ENCODE results near the gene UBE2H. TPM values are rescaled to one million over a fixed set of nuclear protein-coding genes. Genes with fewer than 3 reads are reported as not detected.

Gene UBE2H
- total and polyA plus RNA-seq, 2 of the 4 experiments (the other 2 are of a cell fraction): 34.6 to 49.4 TPM

DNA sequence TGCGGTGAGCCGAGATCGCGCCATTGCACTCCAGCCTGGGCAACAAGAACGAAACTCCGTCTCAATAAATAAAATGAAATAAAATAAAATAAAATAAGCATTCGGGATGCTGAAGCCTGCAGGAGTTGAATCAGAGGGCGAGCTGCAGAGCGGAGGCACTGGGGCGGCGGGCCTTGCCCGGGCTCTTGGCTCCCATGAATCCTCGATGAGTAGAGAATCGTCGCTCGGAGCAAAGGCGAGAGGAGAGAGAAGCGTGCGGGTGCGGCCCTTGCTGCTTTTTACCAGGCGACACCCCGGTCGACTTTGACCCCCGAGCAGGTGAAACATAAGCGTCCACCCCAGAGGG, 168.3 kb downstream of the UBE2H start:
- no peak overlapping the region for H2AK9ac ChIP-seq (replicated peaks; ENCODE audit: low read depth, low read length, poor library complexity)
- no peak overlapping the region for H4K5ac ChIP-seq (ENCODE audit: low read depth, low read length)

More for the DNA sequence above, 168.3 kb downstream of the UBE2H start:
- Histone ChIP-seq H3K9ac (ENCODE audit: low read depth, low read length) (no peak overlapping the region), H3K4me3 (ENCODE audit: insufficient read depth, low read depth, low read length) (no peak overlapping the region), H2BK120ac (ENCODE audit: low read depth, low read length) (no peak overlapping the region), H2BK15ac (ENCODE audit: low read depth, low read length) (no peak overlapping the region), H3K23ac (ENCODE audit: low read depth, low read length) (no peak overlapping the region), H2BK20ac (ENCODE audit: low read depth, low read length) (no peak overlapping the region), H3K4me1 (ENCODE audit: control insufficient read depth, insufficient read depth, low read length) (peaks cover 2% of the 10 kb centered on the region; the same call in 1 of the 2 replicates), H3K18ac (ENCODE audit: low read depth, low read length) (no peak overlapping the region), H3K56ac (ENCODE audit: extremely low read depth, insufficient read depth, low read length) (no peak overlapping the region), H4K8ac (ENCODE audit: low read depth in 2 of 2, low read length in 2 of 2) (no peak overlapping the region), H3K9me3 (ENCODE audit: control insufficient read depth, insufficient read depth, low read length) (peaks cover 8% of the 10 kb centered on the region), H2BK5ac (ENCODE audit: low read depth, low read length, poor library complexity, severe bottlenecking) (no peak overlapping the region), H3K27ac (ENCODE audit: insufficient read depth, low read length) (no peak overlapping the region), H3K27me3 (ENCODE audit: control insufficient read depth, insufficient read depth, low read length) (peaks cover 90% of the 10 kb centered on the region), H3K79me1 (ENCODE audit: low read depth in 1 of 2, low read length in 2 of 2) (no peaks in the 10 kb centered on the region), H3K14ac (replicated peaks; ENCODE audit: low read depth, low read length) (no peak overlapping the region), H3K4ac (ENCODE audit: low read depth, low read length) (no peak overlapping the region), H3K4me2 (ENCODE audit: low read depth, low read length) (no peak overlapping the region), H3K36me3 (ENCODE audit: control insufficient read depth, insufficient read depth, low read length) (no peaks in the 10 kb centered on the region), H4K20me1 (ENCODE audit: insufficient read depth, low read length) (peaks cover 30% of the 10 kb centered on the region), H2AK5ac (ENCODE audit: low read depth, low read length) (no peak overlapping the region), H3K9me1 (ENCODE audit: insufficient read depth, low read length) (no peaks in the 10 kb centered on the region), H2AFZ (replicated peaks; ENCODE audit: low read length, poor library complexity) (no peak overlapping the region), H4K91ac (ENCODE audit: insufficient read depth, low read depth, low read length) (no peak overlapping the region)
- in situ Hi-C loops (cut with MboI; ENCODE audit: low sequenced_read_pairs) (no loop called here), dilution Hi-C loops (cut with HindIII; ENCODE audit: low sequenced_read_pairs, unreplicated experiment) (no loop called here), intact Hi-C loops (cut with micrococcal nuclease) (no loop called here)
- TF ChIP-seq FOS (IDR thresholded peaks at IDR 0.05; ENCODE audit: low read depth, low read length) (no peak), RFX5 (IDR thresholded peaks at IDR 0.05; ENCODE audit: low read depth, low read length) (no peak), RAD21 (IDR thresholded peaks at IDR 0.05; ENCODE audit: low read length) (no peak), MAZ (IDR thresholded peaks at IDR 0.05; ENCODE audit: borderline replicate concordance, low read depth, low read length) (no peak), MAFK (IDR thresholded peaks at IDR 0.05; ENCODE audit: low read depth, low read length) (no peak), BHLHE40 (IDR thresholded peaks at IDR 0.05; ENCODE audit: low read depth, low read length) (no peak), POLR2A (IDR thresholded peaks at IDR 0.05; ENCODE audit: low read depth, low read length) (no peak), NFE2L2 (IDR thresholded peaks at IDR 0.05; ENCODE audit: low read depth, low read length) (no peak), RCOR1 (IDR thresholded peaks at IDR 0.05; ENCODE audit: insufficient replicate concordance, low read length) (no peak), CEBPB (IDR thresholded peaks at IDR 0.05; ENCODE audit: low read depth, low read length) (no peak), CHD1 (IDR thresholded peaks at IDR 0.05; ENCODE audit: low read depth, low read length) (no peak)
- TF ChIP-seq, protein P1, sequence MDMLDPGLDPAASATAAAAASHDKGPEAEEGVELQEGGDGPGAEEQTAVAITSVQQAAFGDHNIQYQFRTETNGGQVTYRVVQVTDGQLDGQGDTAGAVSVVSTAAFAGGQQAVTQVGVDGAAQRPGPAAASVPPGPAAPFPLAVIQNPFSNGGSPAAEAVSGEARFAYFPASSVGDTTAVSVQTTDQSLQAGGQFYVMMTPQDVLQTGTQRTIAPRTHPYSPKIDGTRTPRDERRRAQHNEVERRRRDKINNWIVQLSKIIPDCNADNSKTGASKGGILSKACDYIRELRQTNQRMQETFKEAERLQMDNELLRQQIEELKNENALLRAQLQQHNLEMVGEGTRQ (IDR thresholded peaks at IDR 0.05; ENCODE audit: low read depth, low read length): no peak
- no peak for ATAC-seq (ENCODE audit: low read depth)
- no peak for DNase-seq
- BruUV-seq (replicated peaks): no TSS peak
- ChIA-PET CTCF (no interaction called here), POLR2A (ENCODE audit: unreplicated experiment) (no interaction called here)
- 27% methylated on average over 7 of the region's 25 CpGs; no CpG with 5 or more reads in 1 of the 2 experiments for WGBS, 2 experiments (ENCODE audit: extremely low coverage in 2 of 2, insufficient read length in 1 of 2)

Measured in IMR-90 (cell line).